ENCODE results near the gene TSPAN19. TPM values are rescaled to one million over a fixed set of nuclear protein-coding genes. Genes with fewer than 3 reads are reported as not detected.

TSPAN19 gene
- total and polyA plus RNA-seq, 2 of the 13 experiments (the other 11 are each of a cell fraction or from before 2014, with no cell fraction given), result not detected

GRCh38 chr12:84978921-84979320 is 57.2 kb downstream of the TSPAN19 start:
- H3K4me2 ChIP-seq (ENCODE audit: low read depth, low read length), result no peak overlapping the region
- POLR2A ChIA-PET, result no interaction called here
- no peaks in the 10 kb centered on the region for H3K79me2 ChIP-seq (ENCODE audit: insufficient read depth, low read length)
- H3K27ac ChIP-seq (ENCODE audit: extremely low read length, insufficient read depth, low read length), result no peak overlapping the region
- no peaks in the 10 kb centered on the region for H3K9me3 ChIP-seq (ENCODE audit: low read length)
- H3K4me1 ChIP-seq (ENCODE audit: insufficient read depth, low read length), result no peaks in the 10 kb centered on the region
- intact Hi-C loops (cut with micrococcal nuclease; ENCODE audit: unreplicated experiment) (no loop called here), in situ Hi-C loops (cut with HindIII; ENCODE audit: extremely low pct_ligation_motif_present, low pct_unique_long_range_greater_than_20kb) (no loop called here)
- DNase-seq (ENCODE audit: low spot score) (no peak), ATAC-seq (no peak), FAIRE-seq (no peak)
- no TSS peak for BruUV-seq (replicated peaks)
- 0% methylated on average over 1 of the region's 1 CpG for WGBS (ENCODE audit: low lambda C conversion rate)
- no peak for TF ChIP-seq TBX2 (CRISPR knock-in tag; IDR thresholded peaks at IDR 0.05; ENCODE audit: borderline replicate concordance)
- no peak overlapping the region for H2AFZ ChIP-seq (ENCODE audit: low read length)
- CTCF ChIA-PET (ENCODE audit: low intra/inter-chr PET ratio, low total read pairs), result no interaction called here
- H3K4me3 ChIP-seq (replicated peaks in 1 of 3; ENCODE audit: insufficient read depth in 1 of 3, low read depth in 2 of 3, low read length in 3 of 3), result no peak overlapping the region
- H3K27me3 ChIP-seq (ENCODE audit: control insufficient read depth in 1 of 2, insufficient read depth in 2 of 2, low read length in 2 of 2), result no peaks in the 10 kb centered on the region
- H3K9ac ChIP-seq (ENCODE audit: insufficient read depth, low read depth, low read length), result no peak overlapping the region
- H3K36me3 ChIP-seq (replicated peaks in 1 of 2; ENCODE audit: control insufficient read depth in 1 of 2, insufficient read depth in 2 of 2, low read length in 2 of 2), result no peaks in the 10 kb centered on the region
- no peaks in the 10 kb centered on the region for H4K20me1 ChIP-seq (ENCODE audit: insufficient read depth, low read length)

- ChIA-PET CTCF (ENCODE audit: low intra/inter-chr PET ratio, low total read pairs) (no interaction called here), POLR2A (no interaction called here)
- Histone ChIP-seq H3K9me3 (ENCODE audit: low read length) (no peaks in the 10 kb centered on the region), H3K4me1 (ENCODE audit: insufficient read depth, low read length) (no peaks in the 10 kb centered on the region), H4K20me1 (ENCODE audit: insufficient read depth, low read length) (no peaks in the 10 kb centered on the region), H2AFZ (ENCODE audit: low read length) (no peak overlapping the region), H3K4me3 (replicated peaks in 1 of 3; ENCODE audit: insufficient read depth in 1 of 3, low read depth in 2 of 3, low read length in 3 of 3) (no peak overlapping the region), H3K4me2 (ENCODE audit: low read depth, low read length) (no peak overlapping the region), H3K79me2 (ENCODE audit: insufficient read depth, low read length) (no peaks in the 10 kb centered on the region), H3K9ac (ENCODE audit: insufficient read depth, low read depth, low read length) (no peak overlapping the region), H3K36me3 (replicated peaks in 1 of 2; ENCODE audit: control insufficient read depth in 1 of 2, insufficient read depth in 2 of 2, low read length in 2 of 2) (no peaks in the 10 kb centered on the region), H3K27me3 (ENCODE audit: control insufficient read depth in 1 of 2, insufficient read depth in 2 of 2, low read length in 2 of 2) (no peaks in the 10 kb centered on the region), H3K27ac (ENCODE audit: extremely low read length, insufficient read depth, low read length) (no peak overlapping the region)
- no TSS peak for BruUV-seq (replicated peaks)
- no CpG with 5 or more reads among the region's 3 CpGs for WGBS (ENCODE audit: low lambda C conversion rate)
- no peak for DNase-seq (ENCODE audit: low spot score)
- ATAC-seq, result no peak
- TF ChIP-seq SMARCE1 (IDR thresholded peaks at IDR 0.05; ENCODE audit: borderline replicate concordance) (no peak), GRHL1 (CRISPR knock-in tag; conservative IDR thresholded peaks at IDR 0.05) (no peak), PAF1 (CRISPR knock-in tag; IDR thresholded peaks at IDR 0.05) (no peak), ZNF646 (CRISPR knock-in tag; IDR thresholded peaks at IDR 0.05) (no peak), ZNF607 (CRISPR knock-in tag; IDR thresholded peaks at IDR 0.05; ENCODE audit: borderline replicate concordance) (no peak), ZNF557 (CRISPR knock-in tag; IDR thresholded peaks at IDR 0.05) (no peak)
- intact Hi-C loops (cut with micrococcal nuclease; ENCODE audit: unreplicated experiment), result no loop called here
- in situ Hi-C loops (cut with HindIII; ENCODE audit: extremely low pct_ligation_motif_present, low pct_unique_long_range_greater_than_20kb), result no loop called here
- FAIRE-seq, result no peak
Observed at GRCh38 chr12:84976133-84976532, 59.9 kb downstream of the TSPAN19 start.
